ENCODE data around the gene PRKCA. TPM values are rescaled to one million over a fixed set of nuclear protein-coding genes. Genes with fewer than 3 reads are reported as not detected.

The PRKCA gene
- total RNA-seq, 4 donors from 2014 or later = 26.0 to 89.0 (median 32.8) TPM

DNA sequence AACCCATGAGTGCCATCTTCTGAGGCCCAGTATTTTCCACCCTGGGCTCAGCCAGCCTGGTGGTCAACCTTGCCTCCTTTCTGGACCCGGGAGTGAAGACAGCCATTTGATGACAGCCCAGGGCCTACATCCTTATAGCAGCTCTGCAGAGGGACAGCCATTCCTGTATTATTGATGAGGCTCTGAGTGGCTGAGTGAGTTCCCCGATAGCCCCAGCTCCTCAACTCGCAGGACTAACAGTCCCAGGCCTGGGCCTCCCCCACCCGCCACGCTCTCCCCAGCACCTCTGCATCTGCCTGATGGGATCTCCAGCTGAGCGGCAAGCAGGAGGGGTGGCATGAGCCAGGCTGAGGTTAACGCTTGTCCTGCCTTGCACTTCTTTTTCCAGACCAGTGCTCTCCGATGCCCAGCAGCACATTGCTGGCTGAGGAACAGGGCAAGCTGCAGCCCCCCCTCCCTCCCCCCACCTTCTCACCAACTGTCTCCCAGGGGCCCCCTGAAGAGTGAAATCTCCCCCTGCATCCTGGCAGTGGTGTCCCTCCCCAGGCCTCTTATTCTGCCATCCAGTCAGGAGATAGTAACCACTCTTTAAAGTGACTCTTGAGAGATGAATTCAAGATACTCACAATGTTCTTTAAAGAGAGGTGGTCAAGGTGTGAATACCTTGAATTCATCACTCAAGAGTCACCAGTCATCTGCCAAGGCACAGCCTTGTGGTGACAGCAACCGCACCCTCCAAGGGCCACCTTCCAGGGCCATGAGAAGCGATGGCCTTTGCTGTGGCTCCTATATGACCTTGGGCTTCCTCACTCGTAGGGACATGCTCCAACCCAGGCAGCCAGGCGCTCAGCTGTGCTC lies 556.0 kb downstream of the PRKCA start:
- Histone ChIP-seq H3K27ac (no peak overlapping the region), H3K4me3 (no peak overlapping the region), H3K4me1 (no peaks in the 10 kb centered on the region), H3K9me3 (peaks cover 0 to 18% (median 0%) of the 10 kb centered on the region in 3 donors), H3K27me3 (no peaks in the 10 kb centered on the region), H3K36me3 (no peaks in the 10 kb centered on the region)
- 60 to 79% methylated on average over 3 to 5 of the region's 12 CpGs for WGBS, 2 donors (ENCODE audit: low coverage in 1 of 2)
- ATAC-seq = no peak
- TF ChIP-seq EP300 (IDR thresholded peaks at IDR 0.05) (no peak), POLR2AphosphoS5 (IDR thresholded peaks at IDR 0.05) (no peak), POLR2A (IDR thresholded peaks at IDR 0.05) (no peak)
- TF ChIP-seq, protein P1, sequence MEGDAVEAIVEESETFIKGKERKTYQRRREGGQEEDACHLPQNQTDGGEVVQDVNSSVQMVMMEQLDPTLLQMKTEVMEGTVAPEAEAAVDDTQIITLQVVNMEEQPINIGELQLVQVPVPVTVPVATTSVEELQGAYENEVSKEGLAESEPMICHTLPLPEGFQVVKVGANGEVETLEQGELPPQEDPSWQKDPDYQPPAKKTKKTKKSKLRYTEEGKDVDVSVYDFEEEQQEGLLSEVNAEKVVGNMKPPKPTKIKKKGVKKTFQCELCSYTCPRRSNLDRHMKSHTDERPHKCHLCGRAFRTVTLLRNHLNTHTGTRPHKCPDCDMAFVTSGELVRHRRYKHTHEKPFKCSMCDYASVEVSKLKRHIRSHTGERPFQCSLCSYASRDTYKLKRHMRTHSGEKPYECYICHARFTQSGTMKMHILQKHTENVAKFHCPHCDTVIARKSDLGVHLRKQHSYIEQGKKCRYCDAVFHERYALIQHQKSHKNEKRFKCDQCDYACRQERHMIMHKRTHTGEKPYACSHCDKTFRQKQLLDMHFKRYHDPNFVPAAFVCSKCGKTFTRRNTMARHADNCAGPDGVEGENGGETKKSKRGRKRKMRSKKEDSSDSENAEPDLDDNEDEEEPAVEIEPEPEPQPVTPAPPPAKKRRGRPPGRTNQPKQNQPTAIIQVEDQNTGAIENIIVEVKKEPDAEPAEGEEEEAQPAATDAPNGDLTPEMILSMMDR (IDR thresholded peaks at IDR 0.05) = no peak

DNA sequence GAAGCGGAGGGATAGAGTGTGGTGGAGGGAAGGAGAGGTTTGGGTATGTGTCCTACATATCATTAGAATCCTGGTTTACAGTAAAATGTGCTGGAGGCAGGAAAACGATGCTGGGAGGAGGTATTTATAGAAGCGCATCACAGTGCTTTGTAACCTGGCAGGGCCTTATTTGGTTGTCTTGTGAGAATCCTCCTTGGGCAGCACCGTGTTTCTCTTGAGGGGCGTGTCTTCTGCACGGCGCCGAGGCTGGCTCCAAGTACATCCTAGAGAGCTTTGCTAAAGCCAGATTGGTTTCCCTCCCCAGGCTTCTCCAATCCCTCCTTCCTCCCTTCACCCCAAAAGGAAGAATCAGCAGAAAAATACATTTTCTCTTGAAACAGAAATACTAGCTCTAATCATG lies 556.9 kb downstream of the PRKCA start:
- Histone ChIP-seq H3K36me3 (no peaks in the 10 kb centered on the region), H3K27ac (no peak overlapping the region), H3K27me3 (no peaks in the 10 kb centered on the region), H3K4me3 (no peak overlapping the region), H3K4me1 (no peaks in the 10 kb centered on the region), H3K9me3 (peaks cover 0 to 22% (median 0%) of the 10 kb centered on the region in 3 donors)
- TF ChIP-seq POLR2A (IDR thresholded peaks at IDR 0.05) (no peak), EP300 (IDR thresholded peaks at IDR 0.05) (no peak), POLR2AphosphoS5 (IDR thresholded peaks at IDR 0.05) (no peak)
- TF ChIP-seq, protein P1 (IDR thresholded peaks at IDR 0.05) = no peak
- ATAC-seq = no peak
- WGBS, 2 donors (ENCODE audit: low coverage in 1 of 2) = 40 to 60% methylated on average over 1 to 7 of the region's 8 CpGs

DNA sequence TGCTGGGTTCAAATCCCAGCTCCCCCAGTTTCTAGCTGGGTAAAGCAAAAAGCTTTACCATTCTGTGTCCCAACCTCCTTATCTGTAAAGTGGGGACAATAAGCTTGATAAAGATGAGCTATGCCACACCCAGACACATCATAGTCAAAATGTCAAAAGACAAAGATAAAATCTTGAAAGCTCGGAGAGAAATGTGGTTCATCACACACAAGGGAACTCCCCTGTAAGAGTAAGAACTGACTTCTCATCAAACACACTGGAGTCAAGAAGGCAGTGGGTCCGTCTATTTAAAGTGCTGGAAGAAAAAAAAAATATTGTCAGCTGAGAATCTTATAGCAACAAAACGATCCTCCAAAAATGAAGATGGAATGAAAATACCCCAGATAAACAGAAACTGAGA lies 557.8 kb downstream of the PRKCA start:
- TF ChIP-seq POLR2A (IDR thresholded peaks at IDR 0.05) (no peak), EP300 (IDR thresholded peaks at IDR 0.05) (no peak), POLR2AphosphoS5 (IDR thresholded peaks at IDR 0.05) (no peak)
- TF ChIP-seq, protein P1 (IDR thresholded peaks at IDR 0.05) = no peak
- H3K4me3 ChIP-seq = no peak overlapping the region
- H3K27ac ChIP-seq = no peak overlapping the region
- no peak for ATAC-seq
- H3K9me3 ChIP-seq = peaks cover 0 to 15% (median 0%) of the 10 kb centered on the region in 3 donors
- 74 to 80% methylated on average over 1 to 3 of the region's 3 CpGs for WGBS, 2 donors (ENCODE audit: low coverage in 1 of 2)
- H3K27me3 ChIP-seq = no peaks in the 10 kb centered on the region
- no peaks in the 10 kb centered on the region for H3K4me1 ChIP-seq
- H3K36me3 ChIP-seq = no peaks in the 10 kb centered on the region

Small RNA genes lying within 50 kb of the gene (small RNA-seq; reads per million reads assigned to genes)
- gene MIR634 (0 reads per million in 4 donors), gene RN7SL735P (0 reads per million in 4 donors), gene RNA5SP444 (0 to 0.55 (median 0.17) reads per million in 4 donors), gene RNA5SP445 (0 to 3.2 (median 0) reads per million in 4 donors), gene RNU6-928P (0 reads per million in 4 donors)

Other genes with a start within 250 kb of the PRKCA start
- gene CEP112, start 110.5 kb upstream of the PRKCA start, total RNA-seq = 10 to 100 TPM; 21.9 to 38.2 (median 27.0) TPM
- not detected for gene APOH, start 73.2 kb upstream of the PRKCA start, total RNA-seq

Data from gastroesophageal sphincter (tissue), 4 donors.